ENCODE data around the gene SLC31A1. TPM values are rescaled to one million over a fixed set of nuclear protein-coding genes. Genes with fewer than 3 reads are reported as not detected.

The SLC31A1 gene
- total RNA-seq, 1 experiment from 2014 or later: 17.6 TPM

GRCh38 chr9:113306566-113306965 is 85.2 kb downstream of the SLC31A1 start:
- Histone ChIP-seq H3K4me1 (ENCODE audit: control insufficient read depth, insufficient read depth, low read length) (no peaks in the 10 kb centered on the region), H3K36me3 (ENCODE audit: control insufficient read depth, insufficient read depth, low read length) (no peaks in the 10 kb centered on the region), H3K27ac (ENCODE audit: low read length) (no peak overlapping the region), H3K27me3 (ENCODE audit: control insufficient read depth, insufficient read depth, low read length) (no peaks in the 10 kb centered on the region), H3K9me3 (ENCODE audit: control insufficient read depth, insufficient read depth, low read depth, low read length) (no peaks in the 10 kb centered on the region), H3K4me3 (ENCODE audit: low read depth in 2 of 2, low read length in 2 of 2) (no peak overlapping the region)
- CTCF ChIA-PET: no interaction called here
- in situ Hi-C loops (cut with HindIII; ENCODE audit: low pct_unique_long_range_greater_than_20kb, low sequenced_read_pairs): no loop called here
- intact Hi-C loops (cut with micrococcal nuclease; ENCODE audit: unreplicated experiment): no loop called here
- DNase-seq (ENCODE audit: low read depth, low spot score): no peak
- no peak for ATAC-seq
- TF ChIP-seq POLR2AphosphoS5 (IDR thresholded peaks at IDR 0.05; ENCODE audit: low read depth, low read length) (no peak), TCF7L2 (IDR thresholded peaks at IDR 0.05; ENCODE audit: low read depth, low read length) (no peak)
- no TSS peak for BruUV-seq (replicated peaks)
- POLR2A ChIA-PET: no interaction called here

- Histone ChIP-seq H3K4me1 (ENCODE audit: control insufficient read depth, insufficient read depth, low read length) (no peaks in the 10 kb centered on the region), H3K9me3 (ENCODE audit: control insufficient read depth, insufficient read depth, low read depth, low read length) (no peaks in the 10 kb centered on the region), H3K27ac (ENCODE audit: low read length) (no peak overlapping the region), H3K4me3 (ENCODE audit: low read depth in 2 of 2, low read length in 2 of 2) (no peak overlapping the region), H3K36me3 (ENCODE audit: control insufficient read depth, insufficient read depth, low read length) (no peaks in the 10 kb centered on the region), H3K27me3 (ENCODE audit: control insufficient read depth, insufficient read depth, low read length) (no peaks in the 10 kb centered on the region)
- CTCF ChIA-PET: no interaction called here
- DNase-seq (ENCODE audit: low read depth, low spot score) (no peak), ATAC-seq (no peak)
- POLR2A ChIA-PET: no interaction called here
- BruUV-seq (replicated peaks): no TSS peak
- TF ChIP-seq TCF7L2 (IDR thresholded peaks at IDR 0.05; ENCODE audit: low read depth, low read length) (no peak), SIN3A (IDR thresholded peaks at IDR 0.05; ENCODE audit: borderline replicate concordance, insufficient read depth, low read depth, low read length) (no peak), POLR2AphosphoS5 (IDR thresholded peaks at IDR 0.05; ENCODE audit: low read depth, low read length) (no peak), REST (IDR thresholded peaks at IDR 0.05; ENCODE audit: insufficient read depth in 1 of 2, low read depth in 2 of 2, low read length in 1 of 2) (no peak), CTCF (IDR thresholded peaks at IDR 0.05) (no peak)
- intact Hi-C loops (cut with micrococcal nuclease; ENCODE audit: unreplicated experiment) (no loop called here), in situ Hi-C loops (cut with HindIII; ENCODE audit: low pct_unique_long_range_greater_than_20kb, low sequenced_read_pairs) (no loop called here)
Observed at GRCh38 chr9:113307396-113307975, 86.1 kb downstream of the SLC31A1 start.

GRCh38 chr9:113309204-113309813 is 88.0 kb downstream of the SLC31A1 start:
- Histone ChIP-seq H3K4me3 (ENCODE audit: low read depth in 2 of 2, low read length in 2 of 2) (no peak overlapping the region), H3K9me3 (ENCODE audit: control insufficient read depth, insufficient read depth, low read depth, low read length) (no peaks in the 10 kb centered on the region), H3K27me3 (ENCODE audit: control insufficient read depth, insufficient read depth, low read length) (no peaks in the 10 kb centered on the region), H3K36me3 (ENCODE audit: control insufficient read depth, insufficient read depth, low read length) (no peaks in the 10 kb centered on the region), H3K27ac (ENCODE audit: low read length) (no peak overlapping the region), H3K4me1 (ENCODE audit: control insufficient read depth, insufficient read depth, low read length) (no peaks in the 10 kb centered on the region)
- in situ Hi-C loops (cut with HindIII; ENCODE audit: low pct_unique_long_range_greater_than_20kb, low sequenced_read_pairs) (no loop called here), intact Hi-C loops (cut with micrococcal nuclease; ENCODE audit: unreplicated experiment) (loop anchor here (2.0 kb wide), 1 partner anchor 97 kb away; no protein-coding TSS in a partner anchor)
- BruUV-seq (replicated peaks): no TSS peak
- CTCF ChIA-PET: interaction anchor here (0.6 kb wide), 1 partner anchor 91 kb away, joined by 5 read pairs; no protein-coding TSS in a partner anchor
- POLR2A ChIA-PET: no interaction called here
- ATAC-seq (0 out of 2 replicates have a peak, but pooled peaks have one; percentile 65), DNase-seq (ENCODE audit: low read depth, low spot score) (no peak)
- TF ChIP-seq CTCF (IDR thresholded peaks at IDR 0.05): peak; percentile 65; the same call in 1 of the 2 replicates
- no peak for TF ChIP-seq REST (IDR thresholded peaks at IDR 0.05; ENCODE audit: insufficient read depth in 1 of 2, low read depth in 2 of 2, low read length in 1 of 2)

All from Panc1 (cell line).